ENCODE results near the gene SAMM50. TPM values are rescaled to one million over a fixed set of nuclear protein-coding genes. Genes with fewer than 3 reads are reported as not detected.

Gene SAMM50
- total RNA-seq, 6 experiments from 2014 or later, result 17.5 to 39.5 (median 21.0) TPM

DNA sequence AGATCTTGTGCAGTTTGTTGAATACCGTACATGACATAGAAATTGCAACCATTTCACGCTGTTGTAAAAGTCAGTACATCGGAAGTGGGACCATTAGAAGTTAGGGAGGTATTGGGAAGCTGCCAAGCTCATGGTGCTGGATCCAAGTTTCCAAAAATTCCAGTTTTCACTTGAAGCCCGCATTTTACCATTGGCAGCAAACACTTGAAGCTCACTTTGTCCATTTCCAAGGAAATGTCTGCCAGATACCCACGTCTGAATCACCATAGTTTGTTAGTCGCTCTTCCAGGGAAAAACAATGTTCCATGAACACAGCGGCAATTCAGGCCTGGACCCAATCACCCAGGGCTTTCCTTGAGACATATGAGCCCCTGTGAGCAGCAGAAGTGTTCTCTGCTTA lies 46.3 kb downstream of the SAMM50 start:
- Histone ChIP-seq H3K27me3 (no peaks in the 10 kb centered on the region), H3K4me1 (no peaks in the 10 kb centered on the region), H3K36me3 (peaks cover 0 to 17% (median 6%) of the 10 kb centered on the region in 4 donors), H3K9me3 (no peaks in the 10 kb centered on the region), H3K4me3 (no peak overlapping the region), H3K27ac (no peak overlapping the region)
- WGBS (ENCODE audit: insufficient coverage, low coverage, low lambda C conversion rate, missing lambda C conversion rate), result 89% methylated on average over 7 of the region's 7 CpGs
- no peak for ATAC-seq
- intact Hi-C loops (cut with DNase I), result no loop called here
- DNase-seq, result no peak
- TF ChIP-seq, protein P1, sequence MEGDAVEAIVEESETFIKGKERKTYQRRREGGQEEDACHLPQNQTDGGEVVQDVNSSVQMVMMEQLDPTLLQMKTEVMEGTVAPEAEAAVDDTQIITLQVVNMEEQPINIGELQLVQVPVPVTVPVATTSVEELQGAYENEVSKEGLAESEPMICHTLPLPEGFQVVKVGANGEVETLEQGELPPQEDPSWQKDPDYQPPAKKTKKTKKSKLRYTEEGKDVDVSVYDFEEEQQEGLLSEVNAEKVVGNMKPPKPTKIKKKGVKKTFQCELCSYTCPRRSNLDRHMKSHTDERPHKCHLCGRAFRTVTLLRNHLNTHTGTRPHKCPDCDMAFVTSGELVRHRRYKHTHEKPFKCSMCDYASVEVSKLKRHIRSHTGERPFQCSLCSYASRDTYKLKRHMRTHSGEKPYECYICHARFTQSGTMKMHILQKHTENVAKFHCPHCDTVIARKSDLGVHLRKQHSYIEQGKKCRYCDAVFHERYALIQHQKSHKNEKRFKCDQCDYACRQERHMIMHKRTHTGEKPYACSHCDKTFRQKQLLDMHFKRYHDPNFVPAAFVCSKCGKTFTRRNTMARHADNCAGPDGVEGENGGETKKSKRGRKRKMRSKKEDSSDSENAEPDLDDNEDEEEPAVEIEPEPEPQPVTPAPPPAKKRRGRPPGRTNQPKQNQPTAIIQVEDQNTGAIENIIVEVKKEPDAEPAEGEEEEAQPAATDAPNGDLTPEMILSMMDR (IDR thresholded peaks at IDR 0.05), result no peak
- no peak for TF ChIP-seq POLR2A (IDR thresholded peaks at IDR 0.05)

DNA sequence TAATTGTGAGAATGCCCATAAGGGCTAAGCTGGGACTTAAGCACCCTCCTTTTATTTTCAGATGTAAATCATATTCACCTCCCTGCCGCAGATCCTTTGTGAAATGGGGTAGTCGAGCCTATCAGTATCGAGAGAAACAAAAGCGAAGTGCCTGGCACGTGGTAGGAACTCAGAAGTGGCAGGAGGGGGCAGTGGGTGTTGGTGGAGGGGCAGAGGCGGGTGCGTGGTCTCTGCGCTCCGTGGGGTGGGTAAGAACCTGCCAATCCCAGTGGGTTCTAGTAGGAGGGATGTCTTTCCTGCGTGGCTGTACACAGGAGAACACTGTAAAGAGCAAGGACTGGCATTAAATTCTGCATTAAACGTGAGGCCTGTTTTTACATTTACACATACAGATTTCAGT lies 47.1 kb downstream of the SAMM50 start:
- Histone ChIP-seq H3K27me3 (no peaks in the 10 kb centered on the region), H3K4me3 (no peak overlapping the region), H3K27ac (no peak overlapping the region), H3K36me3 (peaks cover 0 to 11% (median 5%) of the 10 kb centered on the region in 4 donors), H3K4me1 (no peaks in the 10 kb centered on the region), H3K9me3 (no peaks in the 10 kb centered on the region)
- ATAC-seq (no peak), DNase-seq (no peak)
- TF ChIP-seq, protein P1 (IDR thresholded peaks at IDR 0.05), result no peak
- TF ChIP-seq POLR2A (IDR thresholded peaks at IDR 0.05), result no peak
- intact Hi-C loops (cut with DNase I), result no loop called here
- WGBS (ENCODE audit: insufficient coverage, low coverage, low lambda C conversion rate, missing lambda C conversion rate), result 82% methylated on average over 7 of the region's 11 CpGs

DNA sequence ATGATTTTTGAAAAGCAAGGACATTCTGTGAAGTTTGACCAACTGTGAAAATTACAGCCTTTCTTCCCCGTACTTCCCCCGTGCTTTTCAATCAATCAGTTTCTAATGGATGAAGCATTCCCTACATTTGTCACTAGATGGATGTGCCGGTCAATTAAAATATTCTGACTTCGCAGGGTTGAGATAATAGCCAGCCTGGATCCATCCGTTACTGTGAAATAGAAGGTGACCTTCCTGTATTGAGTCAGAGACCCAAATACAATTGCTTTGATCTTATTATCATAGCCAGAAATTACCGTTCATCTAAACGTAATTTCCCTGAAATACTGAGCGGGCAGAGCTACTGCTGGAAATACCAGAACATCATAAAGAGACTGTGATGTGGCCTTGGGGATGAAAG lies 47.8 kb downstream of the SAMM50 start:
- Histone ChIP-seq H3K36me3 (peaks cover 0 to 8% (median 3%) of the 10 kb centered on the region in 4 donors), H3K4me1 (no peaks in the 10 kb centered on the region), H3K4me3 (no peak overlapping the region), H3K9me3 (no peaks in the 10 kb centered on the region), H3K27ac (no peak overlapping the region), H3K27me3 (no peaks in the 10 kb centered on the region)
- WGBS (ENCODE audit: insufficient coverage, low coverage, low lambda C conversion rate, missing lambda C conversion rate), result 68% methylated on average over 8 of the region's 8 CpGs
- TF ChIP-seq POLR2A (IDR thresholded peaks at IDR 0.05), result no peak
- TF ChIP-seq, protein P1 (IDR thresholded peaks at IDR 0.05), result no peak
- intact Hi-C loops (cut with DNase I), result no loop called here
- no peak for DNase-seq
- no peak for ATAC-seq

DNA sequence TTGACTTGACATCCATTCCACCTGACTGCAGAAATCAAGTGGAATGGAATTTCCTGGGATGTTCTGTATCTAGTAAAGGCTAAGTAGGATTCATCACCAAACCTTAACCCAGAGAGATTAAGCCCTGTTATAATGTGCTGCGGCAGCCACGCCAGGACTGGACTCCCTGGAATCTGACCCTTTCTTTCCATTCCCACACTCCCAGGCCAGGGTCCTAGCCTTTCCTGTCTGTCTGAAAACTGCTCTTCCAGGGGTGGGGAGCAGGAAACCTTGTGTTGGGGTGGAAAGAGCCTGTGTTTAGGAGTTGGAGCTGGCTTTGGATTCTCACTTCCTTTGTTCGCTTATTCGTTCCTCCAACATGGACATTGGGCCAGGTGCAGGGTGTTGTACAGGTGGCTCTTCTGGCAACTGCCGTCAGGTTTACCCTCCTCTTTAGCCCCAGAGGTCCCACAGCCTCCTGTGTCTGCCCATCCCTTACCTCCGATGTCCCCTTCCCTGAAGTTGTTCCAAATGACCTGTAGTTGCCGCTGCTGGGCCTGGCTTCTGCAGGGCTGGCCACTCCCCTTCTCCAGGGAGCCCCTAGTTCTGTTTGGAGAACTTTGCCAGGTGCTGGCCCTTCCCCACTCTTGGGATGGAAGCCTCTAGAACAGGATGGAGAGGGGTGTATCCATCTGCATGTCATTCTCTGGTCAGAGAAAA lies 48.3 kb downstream of the SAMM50 start:
- intact Hi-C loops (cut with DNase I), result no loop called here
- TF ChIP-seq POLR2A (IDR thresholded peaks at IDR 0.05), result no peak
- TF ChIP-seq, protein P1 (IDR thresholded peaks at IDR 0.05), result no peak
- Histone ChIP-seq H3K27ac (no peak overlapping the region), H3K4me3 (no peak overlapping the region), H3K27me3 (no peaks in the 10 kb centered on the region), H3K4me1 (no peaks in the 10 kb centered on the region), H3K36me3 (peaks cover 0 to 4% (median 1%) of the 10 kb centered on the region in 4 donors), H3K9me3 (no peaks in the 10 kb centered on the region)
- ATAC-seq (peak in 1 of 4 donors; percentile 31), DNase-seq (no peak)
- WGBS (ENCODE audit: insufficient coverage, low coverage, low lambda C conversion rate, missing lambda C conversion rate), result 71% methylated on average over 5 of the region's 7 CpGs
